D341Med (cell line): ENCODE data around the gene IL13RA1.
"Not testable (repeated sequence)": the region's sequence is repeated elsewhere in the genome, so short reads cannot be mapped to it uniquely, and the experiment has no call there.

Experiments
- DNase-seq: peaks from one replicate; pipeline ENCODE4 v3.0.0; 2012; ENCODE audit warnings: low spot score

IL13RA1 gene

GRCh38 chrX:118726887-118727685 lies at the start of gene IL13RA1:
IL13RA1 (plus strand) TSS chrX:118727606; CDS start chrX:118727639, 33 bp downstream.
- peak; percentile 82 for DNase-seq

GRCh38 chrX:118679290-118679689 lies 48.1 kb upstream of the IL13RA1 start:
- DNase-seq = no peak

- no peak for DNase-seq
Observed at GRCh38 chrX:118682258-118683014, 45.0 kb upstream of the IL13RA1 start.

- no peak for DNase-seq
Observed at GRCh38 chrX:118685393-118685792, 42.0 kb upstream of the IL13RA1 start.

GRCh38 chrX:118688935-118689334 lies 38.5 kb upstream of the IL13RA1 start:
- no peak for DNase-seq

- DNase-seq = no peak
Observed at GRCh38 chrX:118693843-118694242, 33.6 kb upstream of the IL13RA1 start.

GRCh38 chrX:118694638-118695037 lies 32.8 kb upstream of the IL13RA1 start:
- DNase-seq = no peak

- DNase-seq = no peak
Observed at GRCh38 chrX:118698516-118699170, 28.8 kb upstream of the IL13RA1 start.

GRCh38 chrX:118702741-118703140 lies 24.7 kb upstream of the IL13RA1 start:
- no peak for DNase-seq

GRCh38 chrX:118706681-118707080 lies 20.7 kb upstream of the IL13RA1 start:
- DNase-seq = no peak

- DNase-seq = no peak
Observed at GRCh38 chrX:118714521-118714920, 12.9 kb upstream of the IL13RA1 start.

GRCh38 chrX:118715917-118716316 lies 11.5 kb upstream of the IL13RA1 start:
- DNase-seq = not testable (repeated sequence)

GRCh38 chrX:118716833-118717232 lies 10.6 kb upstream of the IL13RA1 start:
- not testable (repeated sequence) for DNase-seq

GRCh38 chrX:118717678-118718391 lies 9.6 kb upstream of the IL13RA1 start:
- DNase-seq = no peak

GRCh38 chrX:118718737-118719136 lies 8.7 kb upstream of the IL13RA1 start:
- no peak for DNase-seq

- no peak for DNase-seq
Observed at GRCh38 chrX:118720058-118720707, 7.2 kb upstream of the IL13RA1 start.

- no peak for DNase-seq
Observed at GRCh38 chrX:118723376-118723775, 4.0 kb upstream of the IL13RA1 start.

GRCh38 chrX:118724365-118724764 lies 3.0 kb upstream of the IL13RA1 start:
- no peak for DNase-seq

GRCh38 chrX:118724775-118725174 lies 2.6 kb upstream of the IL13RA1 start:
- DNase-seq = no peak

- no peak for DNase-seq
Observed at GRCh38 chrX:118726396-118726795, 1.0 kb upstream of the IL13RA1 start.

GRCh38 chrX:118727686-118728339 lies 407 bp downstream of the IL13RA1 start:
- DNase-seq = no peak
